Loucy (cell line): ENCODE data around the gene ATAD3C.
"Not testable (repeated sequence)": the region's sequence is repeated elsewhere in the genome, so short reads cannot be mapped to it uniquely, and the experiment has no call there.

Experiments
- EZH2phosphoT487 ChIP-seq: fragments of 200-600 bp; IDR thresholded peaks from 2 replicates; pipeline ENCODE4 v1.6.1; 2018; ENCODE audit warnings: antibody characterized with exemption, mild to moderate bottlenecking, moderate library complexity, borderline replicate concordance
- TF ChIP-seq, protein P1 (sequence below): fragments of 200-600 bp; sonication (generic); conservative IDR thresholded peaks from 2 replicates; pipeline ENCODE4 v1.5.1; 2014; ENCODE audit warnings: mild to moderate bottlenecking, antibody characterized with exemption, low read length

DNA sequence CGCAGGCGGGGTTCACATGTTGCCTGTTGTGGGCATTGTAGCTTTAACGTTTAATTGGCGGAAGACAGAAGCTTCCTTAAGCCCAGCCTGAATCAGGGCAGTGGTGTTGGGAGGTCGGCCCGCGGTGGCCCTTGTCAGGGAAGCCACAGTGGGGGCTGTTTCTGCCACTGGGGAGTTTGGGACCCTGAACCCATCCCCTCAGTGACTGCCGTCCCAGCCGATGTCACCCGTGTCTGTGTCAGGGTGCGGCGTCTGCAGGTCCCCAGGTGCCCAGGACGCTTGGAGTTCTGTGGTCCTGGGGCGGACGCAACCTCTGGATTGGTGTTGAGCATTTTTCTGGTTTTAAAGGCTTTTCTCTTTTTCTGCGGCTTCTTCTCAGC is 31.0 kb downstream of the ATAD3C start:
- TF ChIP-seq, protein P1, sequence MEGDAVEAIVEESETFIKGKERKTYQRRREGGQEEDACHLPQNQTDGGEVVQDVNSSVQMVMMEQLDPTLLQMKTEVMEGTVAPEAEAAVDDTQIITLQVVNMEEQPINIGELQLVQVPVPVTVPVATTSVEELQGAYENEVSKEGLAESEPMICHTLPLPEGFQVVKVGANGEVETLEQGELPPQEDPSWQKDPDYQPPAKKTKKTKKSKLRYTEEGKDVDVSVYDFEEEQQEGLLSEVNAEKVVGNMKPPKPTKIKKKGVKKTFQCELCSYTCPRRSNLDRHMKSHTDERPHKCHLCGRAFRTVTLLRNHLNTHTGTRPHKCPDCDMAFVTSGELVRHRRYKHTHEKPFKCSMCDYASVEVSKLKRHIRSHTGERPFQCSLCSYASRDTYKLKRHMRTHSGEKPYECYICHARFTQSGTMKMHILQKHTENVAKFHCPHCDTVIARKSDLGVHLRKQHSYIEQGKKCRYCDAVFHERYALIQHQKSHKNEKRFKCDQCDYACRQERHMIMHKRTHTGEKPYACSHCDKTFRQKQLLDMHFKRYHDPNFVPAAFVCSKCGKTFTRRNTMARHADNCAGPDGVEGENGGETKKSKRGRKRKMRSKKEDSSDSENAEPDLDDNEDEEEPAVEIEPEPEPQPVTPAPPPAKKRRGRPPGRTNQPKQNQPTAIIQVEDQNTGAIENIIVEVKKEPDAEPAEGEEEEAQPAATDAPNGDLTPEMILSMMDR: not testable (repeated sequence)
- TF ChIP-seq EZH2phosphoT487: not testable (repeated sequence)
